Upper lobe of left lung (tissue), 4 donors: ENCODE measurements around the gene FSIP2.

Experiments used
- POLR2A ChIP-seq, 4 donors: fragments of 450-650 bp; IDR thresholded peaks; one replicate each; pipeline ENCODE4 v1.5.1; 2016 to 2017; ENCODE audit warnings: antibody characterized with exemption in 4 of 4, mild to moderate bottlenecking in 2 of 4
- POLR2AphosphoS5 ChIP-seq, 2 donors: sonication (generic); formaldehyde crosslinking; IDR thresholded peaks; one replicate each; pipeline ENCODE4 v1.5.1; 2017; ENCODE audit warnings: antibody characterized with exemption in 2 of 2
- TF ChIP-seq, protein P1 (sequence below), 6 experiments: fragments of 450-650 bp in 4 of 6; fragments of 200-600 bp in 2 of 6; sonication (generic) in 2 of 6; IDR thresholded peaks; one replicate each; pipeline ENCODE4 v1.5.1; 2016 to 2019; ENCODE audit warnings: antibody characterized with exemption in 6 of 6

DNA sequence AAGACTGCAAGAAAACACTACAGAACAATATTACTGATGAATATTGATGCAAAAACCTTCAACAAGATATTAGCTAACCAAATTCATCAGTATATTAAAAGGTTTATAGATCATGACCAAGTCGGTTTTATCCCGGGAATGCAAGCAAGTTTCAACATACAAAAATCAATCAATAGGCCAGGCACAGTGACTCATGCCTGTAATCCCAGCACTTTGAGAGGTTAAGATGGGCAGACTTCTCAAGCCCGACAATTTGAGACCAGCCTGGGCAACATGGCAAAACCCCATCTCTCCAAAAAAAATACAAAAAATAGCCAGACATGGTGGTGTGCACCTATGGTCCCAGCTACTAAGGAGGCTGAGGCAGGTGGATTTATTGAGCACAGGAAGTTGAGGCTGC is 82.9 kb downstream of the FSIP2 start:
- TF ChIP-seq, protein P1, sequence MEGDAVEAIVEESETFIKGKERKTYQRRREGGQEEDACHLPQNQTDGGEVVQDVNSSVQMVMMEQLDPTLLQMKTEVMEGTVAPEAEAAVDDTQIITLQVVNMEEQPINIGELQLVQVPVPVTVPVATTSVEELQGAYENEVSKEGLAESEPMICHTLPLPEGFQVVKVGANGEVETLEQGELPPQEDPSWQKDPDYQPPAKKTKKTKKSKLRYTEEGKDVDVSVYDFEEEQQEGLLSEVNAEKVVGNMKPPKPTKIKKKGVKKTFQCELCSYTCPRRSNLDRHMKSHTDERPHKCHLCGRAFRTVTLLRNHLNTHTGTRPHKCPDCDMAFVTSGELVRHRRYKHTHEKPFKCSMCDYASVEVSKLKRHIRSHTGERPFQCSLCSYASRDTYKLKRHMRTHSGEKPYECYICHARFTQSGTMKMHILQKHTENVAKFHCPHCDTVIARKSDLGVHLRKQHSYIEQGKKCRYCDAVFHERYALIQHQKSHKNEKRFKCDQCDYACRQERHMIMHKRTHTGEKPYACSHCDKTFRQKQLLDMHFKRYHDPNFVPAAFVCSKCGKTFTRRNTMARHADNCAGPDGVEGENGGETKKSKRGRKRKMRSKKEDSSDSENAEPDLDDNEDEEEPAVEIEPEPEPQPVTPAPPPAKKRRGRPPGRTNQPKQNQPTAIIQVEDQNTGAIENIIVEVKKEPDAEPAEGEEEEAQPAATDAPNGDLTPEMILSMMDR (IDR thresholded peaks at IDR 0.05) = no peak
- TF ChIP-seq POLR2A (IDR thresholded peaks at IDR 0.05) (no peak), POLR2AphosphoS5 (IDR thresholded peaks at IDR 0.05) (no peak)
